Fibroblast of the aortic adventitia (primary cell): ENCODE measurements around the gene BCL2L13. TPM values are rescaled to one million over a fixed set of nuclear protein-coding genes. Genes with fewer than 3 reads are reported as not detected.
"Not testable (repeated sequence)": the region's sequence is repeated elsewhere in the genome, so short reads cannot be mapped to it uniquely, and the experiment has no call there.

Source experiments
- DNase-seq: peaks from one replicate; pipeline ENCODE4 v3.0.0-alpha.2; 2010; ENCODE audit warnings: low read depth
- H3K4me3 ChIP-seq: 2 replicates; pipeline ENCODE4 v1.5.1; 2011; ENCODE audit warnings: low read depth, mild to moderate bottlenecking, control low read depth, low read length, moderate library complexity
- CTCF ChIP-seq: IDR thresholded peaks from 2 replicates; pipeline ENCODE4 v1.5.1; 2011; ENCODE audit warnings: mild to moderate bottlenecking, low read length, control low read depth, inconsistent platforms; ENCODE audit not compliant: insufficient read depth
- total RNA-seq: library from RNA; depleted of rRNA; stranded (reverse); fragments of >200 nt; gene quantifications from 2 replicates; pipeline ENCODE4 v1.2.3, GENCODE V29; 2012; ENCODE audit warnings: low replicate concordance

BCL2L13 gene
- total RNA-seq, 1 donor, result 40.2 TPM

GRCh38 chr22:17754233-17754925 lies 115.8 kb downstream of the BCL2L13 start:
- H3K4me3 ChIP-seq, result no peak overlapping the region
- no peak for TF ChIP-seq CTCF
- no peak for DNase-seq

GRCh38 chr22:17761138-17761488 lies 122.6 kb downstream of the BCL2L13 start:
- no peak overlapping the region for H3K4me3 ChIP-seq
- no peak for TF ChIP-seq CTCF
- DNase-seq, result no peak

GRCh38 chr22:17763442-17763841 lies 124.9 kb downstream of the BCL2L13 start:
- not testable (repeated sequence) for H3K4me3 ChIP-seq, DNase-seq

GRCh38 chr22:17764036-17764435 lies 125.5 kb downstream of the BCL2L13 start:
- no peak for TF ChIP-seq CTCF
- DNase-seq, result no peak
- no peak overlapping the region for H3K4me3 ChIP-seq

- DNase-seq, H3K4me3 ChIP-seq: not testable (repeated sequence)
Observed at GRCh38 chr22:17764852-17765251, 126.3 kb downstream of the BCL2L13 start.

GRCh38 chr22:17767233-17768065 lies 128.9 kb downstream of the BCL2L13 start:
- DNase-seq, result no peak
- no peak for TF ChIP-seq CTCF
- H3K4me3 ChIP-seq, result no peak overlapping the region

GRCh38 chr22:17769013-17769715 lies 130.6 kb downstream of the BCL2L13 start:
- no peak overlapping the region for H3K4me3 ChIP-seq
- DNase-seq, result no peak
- no peak for TF ChIP-seq CTCF
